Adrenal gland (tissue), 12 donors: ENCODE data around the gene CLASP1. TPM values are rescaled to one million over a fixed set of nuclear protein-coding genes. Genes with fewer than 3 reads are reported as not detected.
"Not testable (repeated sequence)": the region's sequence is repeated elsewhere in the genome, so short reads cannot be mapped to it uniquely, and the experiment has no call there.

Experiments
- DNase-seq, 7 donors: peaks; one replicate each; pipeline ENCODE4 v3.0.0-alpha.2; 2019 to 2020
- H3K27ac ChIP-seq, 5 donors: fragments of 200-600 bp; sonication (generic) in 4 of 5; 1 replicate in 3 of 5; 2 replicates in 2 of 5; pipeline versions ENCODE4 v1.5.1 to v1.8.0; 2016 to 2020; ENCODE audit warnings: mild to moderate bottlenecking in 1 of 5
- H3K27me3 ChIP-seq: fragments of 200-600 bp; 2 replicates; pipeline ENCODE4 v1.8.0; 2021
- H3K36me3 ChIP-seq, 2 donors: fragments of 200-600 bp; replicated peaks in 1 of 2; 1 replicate in 1 of 2; 2 replicates in 1 of 2; pipeline versions ENCODE4 v1.5.1 to v1.8.0; 2018 to 2022
- H3K4me1 ChIP-seq, 2 donors: fragments of 200-600 bp; replicated peaks in 1 of 2; 1 replicate in 1 of 2; 2 replicates in 1 of 2; pipeline versions ENCODE4 v1.5.1 to v1.8.0; 2018 to 2021
- H3K4me3 ChIP-seq, 4 donors: fragments of 200-600 bp; sonication (generic) in 3 of 4; one replicate each; pipeline ENCODE4 v1.5.1; 2016 to 2018
- H3K9me3 ChIP-seq, 3 donors: fragments of 200-600 bp; sonication (generic) in 1 of 3; replicated peaks in 1 of 3; 1 replicate in 2 of 3; 2 replicates in 1 of 3; pipeline versions ENCODE4 v1.5.1 to v1.8.0; 2016 to 2021
- POLR2A ChIP-seq, 2 donors: fragments of 450-650 bp; IDR thresholded peaks; one replicate each; pipeline ENCODE4 v1.6.1; 2017; ENCODE audit warnings: antibody characterized with exemption in 2 of 2, mild to moderate bottlenecking in 2 of 2, moderate library complexity in 1 of 2
- WGBS, 4 donors: extraction: QIAGEN DNeasy Blood & Tissue Kit in 2 of 4; methylation state at CpG; one replicate each; pipeline versions ENCODE4 v1.1.5 to v1.1.7; 2013 to 2017; 5-methylcytosine and 5-hydroxymethylcytosine counted together
- intact Hi-C, 2 donors: fragments of 100-400 bp; cut with DNase I; formaldehyde crosslinking; loops; one replicate each; pipeline versions ENCODE4 v1.14.1 to v1.15.0; 2022 to 2023
- polyA plus RNA-seq, 3 donors: library from polyadenylated mRNA; stranded (reverse); fragments of 200-250 nt in 2 of 3; fragments of 350-450 nt in 1 of 3; fragmentation: Illumina TruSeq in 1 of 3; extraction: RNeasy Lipid Tissue Mini Kit (QIAGEN cat#74804) in 1 of 3; gene quantifications; one replicate each; pipeline ENCODE4 v1.2.3, GENCODE V29; 2013 to 2014
- total RNA-seq, 9 donors: library from RNA; depleted of rRNA in 4 of 9; stranded (reverse); fragments of >200 nt in 4 of 9; fragments of 120-200 nt in 1 of 9; fragmentation: NEBNext Ultra II Directional in 1 of 9; extraction: Animal tissue kit (Norgen Biotek cat#: 25700) in 1 of 9; gene quantifications; one replicate each; pipeline versions ENCODE4 v1.1.0 to v1.2.4, GENCODE V29; 2013 to 2023
- TF ChIP-seq, protein P1 (sequence below), 6 experiments: fragments of 450-650 bp in 4 of 6; fragments of 200-600 bp in 2 of 6; sonication (generic) in 1 of 6; IDR thresholded peaks; 1 replicate in 5 of 6; 2 replicates in 1 of 6; pipeline versions ENCODE4 v1.5.1 to v1.8.0; 2016 to 2021; ENCODE audit warnings: antibody characterized with exemption in 6 of 6, mild to moderate bottlenecking in 2 of 6, moderate library complexity in 1 of 6
- donor health status: healthy with polysubstance abuse.
- donor health status: Bipolar disorder and iron deficiency.
- donor health status: DM: yes; HTN: yes; CAD: no.
- donor health status: DM: no; HTN: no; CAD: no.
- donor health status: DM: no; HTN: no; CAD: no.
- donor health status: DM: yes; HTN: yes; CAD: no.

CLASP1 gene
- total and polyA plus RNA-seq, 12 donors = 14.9 to 66.1 (median 53.4) TPM

DNA sequence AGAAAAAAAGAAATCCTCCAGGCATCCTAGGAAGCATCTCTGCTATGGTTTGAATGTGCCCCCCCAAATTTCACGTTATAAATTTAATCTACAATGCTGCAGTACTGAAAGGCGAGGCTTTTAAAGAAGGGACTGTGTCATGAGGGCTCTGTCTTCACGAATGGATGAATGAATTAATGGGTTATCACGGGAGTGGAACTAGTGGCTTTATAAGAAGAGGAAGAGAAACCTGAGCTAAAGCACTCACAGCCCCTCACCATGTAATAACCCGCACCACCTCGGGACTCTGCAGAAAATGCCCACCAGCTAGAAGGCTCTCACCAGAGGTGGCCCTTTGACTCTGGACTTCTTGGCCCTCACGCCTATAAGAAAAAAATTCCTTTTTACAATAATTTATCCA is 90.9 kb downstream of the CLASP1 start:
- H3K27me3 ChIP-seq = no peaks in the 10 kb centered on the region
- no peaks in the 10 kb centered on the region for H3K9me3 ChIP-seq
- WGBS, 4 donors = 77 to 81% (median 79%) methylated on average over 7 of the region's 7 CpGs
- intact Hi-C loops = no loop called here
- peaks cover 0 to 66% of the 10 kb centered on the region in 2 donors for H3K4me1 ChIP-seq
- no peak overlapping the region for H3K27ac ChIP-seq
- H3K36me3 ChIP-seq = no peaks in the 10 kb centered on the region
- DNase-seq = no peak
- H3K4me3 ChIP-seq = no peak overlapping the region
- TF ChIP-seq, protein P1, sequence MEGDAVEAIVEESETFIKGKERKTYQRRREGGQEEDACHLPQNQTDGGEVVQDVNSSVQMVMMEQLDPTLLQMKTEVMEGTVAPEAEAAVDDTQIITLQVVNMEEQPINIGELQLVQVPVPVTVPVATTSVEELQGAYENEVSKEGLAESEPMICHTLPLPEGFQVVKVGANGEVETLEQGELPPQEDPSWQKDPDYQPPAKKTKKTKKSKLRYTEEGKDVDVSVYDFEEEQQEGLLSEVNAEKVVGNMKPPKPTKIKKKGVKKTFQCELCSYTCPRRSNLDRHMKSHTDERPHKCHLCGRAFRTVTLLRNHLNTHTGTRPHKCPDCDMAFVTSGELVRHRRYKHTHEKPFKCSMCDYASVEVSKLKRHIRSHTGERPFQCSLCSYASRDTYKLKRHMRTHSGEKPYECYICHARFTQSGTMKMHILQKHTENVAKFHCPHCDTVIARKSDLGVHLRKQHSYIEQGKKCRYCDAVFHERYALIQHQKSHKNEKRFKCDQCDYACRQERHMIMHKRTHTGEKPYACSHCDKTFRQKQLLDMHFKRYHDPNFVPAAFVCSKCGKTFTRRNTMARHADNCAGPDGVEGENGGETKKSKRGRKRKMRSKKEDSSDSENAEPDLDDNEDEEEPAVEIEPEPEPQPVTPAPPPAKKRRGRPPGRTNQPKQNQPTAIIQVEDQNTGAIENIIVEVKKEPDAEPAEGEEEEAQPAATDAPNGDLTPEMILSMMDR (IDR thresholded peaks at IDR 0.05) = no peak
- no peak for TF ChIP-seq POLR2A (IDR thresholded peaks at IDR 0.05)

DNA sequence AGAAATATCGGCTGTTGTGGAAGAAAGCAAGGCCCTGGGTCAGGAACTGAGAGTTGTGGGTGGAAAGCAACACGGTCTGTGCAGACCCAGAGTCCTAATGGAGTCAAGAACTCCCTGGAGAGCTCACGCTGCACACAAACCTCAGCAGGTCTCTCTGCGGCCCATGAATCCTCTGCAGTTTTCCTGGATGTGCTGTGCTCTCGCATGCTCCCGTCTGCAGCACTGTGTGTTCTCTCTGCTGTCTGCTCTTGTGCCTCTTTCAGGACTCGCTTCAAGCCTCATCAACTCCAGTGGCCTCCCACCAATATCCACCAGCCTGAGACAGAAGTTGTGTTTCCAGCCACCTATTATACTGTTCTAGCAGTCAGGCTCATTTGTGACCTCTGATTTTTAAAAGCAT is 94.3 kb downstream of the CLASP1 start:
- DNase-seq = no peak
- intact Hi-C loops = no loop called here
- 64 to 82% (median 79%) methylated on average over 7 of the region's 7 CpGs for WGBS, 4 donors
- Histone ChIP-seq H3K27ac (peak overlapping the region in 1 of 5 donors; percentile 1), H3K4me1 (peaks cover 0 to 38% of the 10 kb centered on the region in 2 donors), H3K27me3 (no peaks in the 10 kb centered on the region), H3K4me3 (no peak overlapping the region), H3K9me3 (no peaks in the 10 kb centered on the region), H3K36me3 (no peaks in the 10 kb centered on the region)
- TF ChIP-seq POLR2A (IDR thresholded peaks at IDR 0.05) = no peak
- TF ChIP-seq, protein P1 (IDR thresholded peaks at IDR 0.05) = no peak

DNA sequence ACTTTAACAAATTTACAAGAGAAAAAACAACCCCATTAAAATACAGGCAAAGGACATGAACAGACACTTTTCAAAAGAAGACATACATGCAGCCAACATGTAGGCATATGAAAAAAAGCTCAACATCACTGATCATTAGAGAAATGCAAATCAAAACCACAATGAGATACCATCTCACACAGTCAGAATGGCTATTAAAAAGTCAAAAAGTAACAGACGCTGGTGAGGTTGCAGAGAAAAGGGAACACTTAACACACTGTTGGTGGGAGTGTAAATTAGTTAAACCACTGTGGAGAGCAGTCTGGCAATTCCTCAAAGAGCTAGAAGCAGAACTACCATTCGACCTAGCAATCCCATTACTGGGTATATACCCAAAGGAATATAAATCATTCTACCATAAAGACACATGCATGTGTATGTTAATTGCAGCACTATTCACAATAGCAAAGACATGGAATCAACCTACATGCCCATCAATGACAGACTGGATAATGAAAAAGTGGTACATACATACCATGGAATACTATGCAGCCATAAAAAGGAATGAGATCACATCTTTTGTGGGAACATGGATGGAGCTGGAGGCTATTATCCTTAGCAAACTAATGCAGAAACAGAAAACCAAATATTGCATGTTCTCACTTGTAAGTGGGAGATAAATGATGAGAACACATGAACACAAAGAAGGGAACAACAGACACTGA is 96.6 kb downstream of the CLASP1 start:
- DNase-seq, H3K27ac ChIP-seq, H3K4me3 ChIP-seq, intact Hi-C loops, H3K36me3 ChIP-seq, H3K27me3 ChIP-seq, H3K9me3 ChIP-seq: not testable (repeated sequence)
- WGBS, 4 donors = 68 to 88% (median 83%) methylated on average over 2 of the region's 2 CpGs
- peaks cover 0 to 25% of the 10 kb centered on the region in 2 donors for H3K4me1 ChIP-seq

DNA sequence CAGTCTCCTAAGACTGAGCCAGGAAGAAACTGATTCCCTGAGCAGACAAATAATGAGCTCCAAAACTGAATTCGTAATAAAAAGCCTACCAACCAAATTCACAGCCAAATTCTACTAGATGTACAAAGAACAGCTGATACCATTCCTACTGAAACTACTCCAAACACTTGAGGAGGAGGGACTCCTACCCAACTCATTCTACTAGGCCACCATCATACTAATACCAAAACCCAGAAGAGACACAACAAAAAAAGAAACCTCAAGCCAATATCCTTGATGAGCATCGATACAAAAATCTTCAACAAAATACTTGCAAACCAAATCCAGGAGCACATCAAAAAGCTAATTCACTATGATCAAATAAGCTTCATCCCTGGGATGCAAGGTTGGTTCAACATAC is 98.6 kb downstream of the CLASP1 start:
- Histone ChIP-seq H3K4me1 (peaks cover 2 to 17% of the 10 kb centered on the region in 2 donors), H3K36me3 (no peaks in the 10 kb centered on the region), H3K9me3 (no peaks in the 10 kb centered on the region), H3K27ac (no peak overlapping the region), H3K4me3 (no peak overlapping the region), H3K27me3 (no peaks in the 10 kb centered on the region)
- no peak for TF ChIP-seq POLR2A (IDR thresholded peaks at IDR 0.05)
- TF ChIP-seq, protein P1 (IDR thresholded peaks at IDR 0.05) = no peak
- no peak for DNase-seq
- WGBS, 4 donors = 72 to 82% (median 80%) methylated on average over 2 of the region's 2 CpGs
- intact Hi-C loops = no loop called here

DNA sequence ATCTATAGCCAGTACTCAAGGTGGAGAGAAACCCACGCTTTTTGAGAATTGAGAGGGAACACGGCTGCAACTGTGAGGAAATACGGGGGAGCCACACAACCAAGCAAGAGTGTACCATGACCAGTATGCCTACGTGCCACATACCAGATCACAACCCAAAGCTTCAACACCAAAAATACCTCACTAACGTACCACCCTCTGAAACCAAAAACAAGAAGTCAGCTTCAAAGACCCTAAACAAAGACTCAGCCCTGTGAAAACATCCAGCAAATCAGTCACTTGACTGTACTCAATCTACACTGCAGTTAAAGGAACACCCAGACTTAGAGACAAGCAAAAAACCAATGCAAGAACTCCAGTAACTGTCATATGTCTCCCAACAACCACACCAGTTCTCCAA is 101.6 kb downstream of the CLASP1 start:
- intact Hi-C loops = no loop called here
- DNase-seq = no peak
- Histone ChIP-seq H3K4me1 (peaks cover 19 to 33% of the 10 kb centered on the region in 2 donors), H3K36me3 (no peaks in the 10 kb centered on the region), H3K27ac (no peak overlapping the region), H3K9me3 (no peaks in the 10 kb centered on the region), H3K27me3 (no peaks in the 10 kb centered on the region), H3K4me3 (no peak overlapping the region)
- TF ChIP-seq POLR2A (IDR thresholded peaks at IDR 0.05) = no peak
- TF ChIP-seq, protein P1 (IDR thresholded peaks at IDR 0.05) = no peak
- 93 to 95% (median 95%) methylated on average over 5 of the region's 5 CpGs for WGBS, 4 donors
